SK-N-SH treated with all-trans-retinoic acid at 6 μM for 48 hours (cell line): ENCODE results near the gene TINAGL1.

Source experiments
- ATAC-seq: fragments of 200-7000 bp; cut with Tn5 transposase; 3 replicates; pipeline ENCODE4 v1.9.1; 2020; ENCODE audit warnings: mild to moderate bottlenecking, moderate library complexity
- BACH2 ChIP-seq: fragments of 250-450 bp; sonication (Bioruptor Pico); IDR thresholded peaks from 2 replicates; pipeline ENCODE4 v1.9.0; 2021; ENCODE audit warnings: mild to moderate bottlenecking, borderline replicate concordance
- CSDC2 ChIP-seq: fragments of 250-450 bp; sonication (Bioruptor Pico); IDR thresholded peaks from 2 replicates; pipeline ENCODE4 v1.5.0; 2020; ENCODE audit warnings: mild to moderate bottlenecking, moderate library complexity
- CSRNP3 ChIP-seq: fragments of 250-450 bp; sonication (Bioruptor Pico); IDR thresholded peaks from 2 replicates; pipeline ENCODE4 v1.5.1; 2021; ENCODE audit warnings: mild to moderate bottlenecking, moderate library complexity
- GLIS3 ChIP-seq: fragments of 250-450 bp; sonication (Bioruptor Pico); IDR thresholded peaks from 2 replicates; pipeline ENCODE4 v1.5.0; 2020; ENCODE audit warnings: mild to moderate bottlenecking, moderate library complexity
- ISL1 ChIP-seq: fragments of 250-450 bp; sonication (Bioruptor Pico); IDR thresholded peaks from 2 replicates; pipeline ENCODE4 v2.1.2; 2022; ENCODE audit warnings: mild to moderate bottlenecking, moderate library complexity
- OSR1 ChIP-seq: fragments of 250-450 bp; sonication (Bioruptor Pico); IDR thresholded peaks from 2 replicates; pipeline ENCODE4 v1.8.0; 2022; ENCODE audit warnings: moderate library complexity, mild to moderate bottlenecking, inconsistent platforms
- PATZ1 ChIP-seq: fragments of 250-450 bp; sonication (Bioruptor Pico); IDR thresholded peaks from 2 replicates; pipeline ENCODE4 v1.8.0; 2020; ENCODE audit warnings: mild to moderate bottlenecking, moderate library complexity, borderline replicate concordance
- POU6F1 ChIP-seq: fragments of 250-450 bp; sonication (Bioruptor Pico); IDR thresholded peaks from 2 replicates; pipeline ENCODE4 v1.8.0; 2021; ENCODE audit warnings: low read depth, mild to moderate bottlenecking, moderate library complexity, borderline replicate concordance
- PPARA ChIP-seq: fragments of 250-450 bp; sonication (Bioruptor Pico); IDR thresholded peaks from 2 replicates; pipeline ENCODE4 v1.5.0; 2020; ENCODE audit warnings: mild to moderate bottlenecking, borderline replicate concordance
- RARB ChIP-seq: fragments of 250-450 bp; sonication (Bioruptor Pico); IDR thresholded peaks from 2 replicates; pipeline ENCODE4 v1.8.0; 2021; ENCODE audit warnings: mild to moderate bottlenecking, moderate library complexity
- SNAI2 ChIP-seq: fragments of 250-450 bp; sonication (Bioruptor Pico); IDR thresholded peaks from 2 replicates; pipeline ENCODE4 v1.5.0; 2020; ENCODE audit warnings: mild to moderate bottlenecking, moderate library complexity
- TCF4 ChIP-seq: fragments of 250-450 bp; sonication (Bioruptor Pico); IDR thresholded peaks from 2 replicates; pipeline ENCODE4 v1.8.0; 2021; ENCODE audit warnings: mild to moderate bottlenecking, moderate library complexity, borderline replicate concordance
- TOX ChIP-seq: fragments of 250-450 bp; sonication (Bioruptor Pico); IDR thresholded peaks from 2 replicates; pipeline ENCODE4 v1.8.0; 2021; ENCODE audit warnings: mild to moderate bottlenecking, moderate library complexity, borderline replicate concordance
- TSHZ2 ChIP-seq: fragments of 250-450 bp; sonication (Bioruptor Pico); IDR thresholded peaks from 2 replicates; pipeline ENCODE4 v1.5.0; 2020; ENCODE audit warnings: mild to moderate bottlenecking, moderate library complexity
- ZC3H10 ChIP-seq: fragments of 250-450 bp; sonication (Bioruptor Pico); IDR thresholded peaks from 2 replicates; pipeline ENCODE4 v1.5.1; 2021; ENCODE audit warnings: mild to moderate bottlenecking, moderate library complexity
- ZFP3 ChIP-seq: fragments of 250-450 bp; sonication (Bioruptor Pico); IDR thresholded peaks from 2 replicates; pipeline ENCODE4 v1.5.0; 2020; ENCODE audit warnings: mild to moderate bottlenecking, moderate library complexity
- ZFP30 ChIP-seq: fragments of 450-650 bp; formaldehyde crosslinking; IDR thresholded peaks from 2 replicates; pipeline ENCODE4 v1.5.0; 2022; ENCODE audit warnings: mild to moderate bottlenecking, moderate library complexity
- ZNF565 ChIP-seq: fragments of 450-650 bp; formaldehyde crosslinking; conservative IDR thresholded peaks from 2 replicates; pipeline ENCODE4 v1.5.0; 2020; ENCODE audit warnings: low read depth, mild to moderate bottlenecking, moderate library complexity
- ZNF70 ChIP-seq: fragments of 450-650 bp; formaldehyde crosslinking; IDR thresholded peaks from 2 replicates; pipeline ENCODE4 v1.5.0; 2020; ENCODE audit warnings: mild to moderate bottlenecking, moderate library complexity
- ZNF8 ChIP-seq: fragments of 450-650 bp; formaldehyde crosslinking; IDR thresholded peaks from 2 replicates; pipeline ENCODE4 v1.5.0; 2020; ENCODE audit warnings: mild to moderate bottlenecking, moderate library complexity

The TINAGL1 gene

GRCh38 chr1:31617916-31618746, 41.8 kb downstream of the TINAGL1 start:
- ATAC-seq, result peak; percentile 89
- TF ChIP-seq ZFP3 (CRISPR knock-in tag), result no peak
- TF ChIP-seq PATZ1 (CRISPR knock-in tag), result no peak
- no peak for TF ChIP-seq BACH2 (CRISPR knock-in tag)
- TF ChIP-seq CSDC2 (CRISPR knock-in tag), result no peak
- no peak for TF ChIP-seq PPARA (CRISPR knock-in tag)
- TF ChIP-seq ZNF8 (CRISPR knock-in tag), result no peak
- TF ChIP-seq TCF4 (CRISPR knock-in tag), result no peak
- TF ChIP-seq SNAI2, result no peak

- TF ChIP-seq ZNF8 (CRISPR knock-in tag), result no peak
- no peak for TF ChIP-seq ISL1 (CRISPR knock-in tag)
- TF ChIP-seq CSDC2 (CRISPR knock-in tag), result no peak
- no peak for TF ChIP-seq ZNF565
- TF ChIP-seq GLIS3, result no peak
- no peak for TF ChIP-seq CSRNP3 (CRISPR knock-in tag)
- no peak for TF ChIP-seq POU6F1
- no peak for TF ChIP-seq ZC3H10 (CRISPR knock-in tag)
- no peak for TF ChIP-seq ZNF70
- no peak for TF ChIP-seq ZFP30 (CRISPR knock-in tag)
- TF ChIP-seq RARB, result no peak
- TF ChIP-seq ZFP3 (CRISPR knock-in tag), result no peak
- no peak for TF ChIP-seq TSHZ2 (CRISPR knock-in tag)
- TF ChIP-seq BACH2 (CRISPR knock-in tag), result no peak
- no peak for TF ChIP-seq TOX (CRISPR knock-in tag)
- TF ChIP-seq OSR1 (CRISPR knock-in tag), result no peak
- ATAC-seq, result no peak
Observed at GRCh38 chr1:31618916-31619846, 42.9 kb downstream of the TINAGL1 start.
